NCI-H82 treated with DMSO at 0.1 percent for 48 hours (cell line): Measurements from ENCODE around the gene RGL4.

Source experiments
- DNase-seq: peaks from one replicate; lab custom pipeline; 2025; ENCODE audit not compliant: unreplicated experiment; lab: John Stamatoyannopoulos, UW

RGL4 gene

GRCh38 chr22:23677701-23677995 lies 13.2 kb upstream of the RGL4 start:
- peak; percentile 0 for DNase-seq

GRCh38 chr22:23678133-23678532 lies 12.7 kb upstream of the RGL4 start:
- no peak for DNase-seq

GRCh38 chr22:23681026-23681809 lies 9.6 kb upstream of the RGL4 start:
- DNase-seq: no peak

- DNase-seq: no peak
Measured at GRCh38 chr22:23682077-23682476, 8.7 kb upstream of the RGL4 start.

- no peak for DNase-seq
Measured at GRCh38 chr22:23682827-23683355, 7.9 kb upstream of the RGL4 start.

- DNase-seq: no peak
Measured at GRCh38 chr22:23683545-23683944, 7.3 kb upstream of the RGL4 start.

- DNase-seq: no peak
Measured at GRCh38 chr22:23684026-23684425, 6.8 kb upstream of the RGL4 start.

- DNase-seq: no peak
Measured at GRCh38 chr22:23684561-23685031, 6.2 kb upstream of the RGL4 start.

GRCh38 chr22:23685205-23685784 lies 5.5 kb upstream of the RGL4 start:
- DNase-seq: no peak

GRCh38 chr22:23686416-23687024 lies 4.3 kb upstream of the RGL4 start:
- DNase-seq: no peak

- no peak for DNase-seq
Measured at GRCh38 chr22:23688121-23688520, 2.7 kb upstream of the RGL4 start.

GRCh38 chr22:23688571-23688970 lies 2.2 kb upstream of the RGL4 start:
- no peak for DNase-seq

- no peak for DNase-seq
Measured at GRCh38 chr22:23689414-23689813, 1.4 kb upstream of the RGL4 start.

GRCh38 chr22:23691748-23692423 lies 1.1 kb downstream of the RGL4 start:
- DNase-seq: no peak

- DNase-seq: no peak
Measured at GRCh38 chr22:23692598-23693291, 1.9 kb downstream of the RGL4 start.

GRCh38 chr22:23693979-23694680 lies 3.3 kb downstream of the RGL4 start:
- DNase-seq: no peak

GRCh38 chr22:23695141-23695540 lies 4.3 kb downstream of the RGL4 start:
- no peak for DNase-seq

GRCh38 chr22:23695571-23696325 lies 4.9 kb downstream of the RGL4 start:
- no peak for DNase-seq

GRCh38 chr22:23696326-23696851 lies 5.6 kb downstream of the RGL4 start:
- no peak for DNase-seq
